ENCODE data around the gene C20orf204.

The C20orf204 gene

GRCh38 chr20:64065062-64065973 is 29.3 kb downstream of the C20orf204 start:
- no peak for TF ChIP-seq CTCF (IDR thresholded peaks at IDR 0.05)

- TF ChIP-seq CTCF (IDR thresholded peaks at IDR 0.05), result no peak
Measured at GRCh38 chr20:64065974-64066343, 30.0 kb downstream of the C20orf204 start.

GRCh38 chr20:64067005-64067632 is 31.1 kb downstream of the C20orf204 start:
- TF ChIP-seq CTCF (IDR thresholded peaks at IDR 0.05), result no peak

- no peak for TF ChIP-seq CTCF (IDR thresholded peaks at IDR 0.05)
Measured at GRCh38 chr20:64067733-64068307, 31.8 kb downstream of the C20orf204 start.

GRCh38 chr20:64068386-64069208 is 32.6 kb downstream of the C20orf204 start:
- TF ChIP-seq CTCF (IDR thresholded peaks at IDR 0.05), result no peak

- no peak for TF ChIP-seq CTCF (IDR thresholded peaks at IDR 0.05)
Measured at GRCh38 chr20:64069209-64069613, 33.2 kb downstream of the C20orf204 start.

- TF ChIP-seq CTCF (IDR thresholded peaks at IDR 0.05), result peak; percentile 89
Measured at GRCh38 chr20:64069614-64070243, 33.7 kb downstream of the C20orf204 start.
